ENCODE data around the gene TBKBP1.

- TF ChIP-seq CTCF (IDR thresholded peaks at IDR 0.05) (no peak), POLR2A (IDR thresholded peaks at IDR 0.05) (no peak)
Measured at GRCh38 chr17:47735139-47735464, 41.1 kb downstream of the TBKBP1 start.

Data from ovary (tissue), 3 donors.